Activated T-cell treated with anti-CD3 and anti-CD28 coated beads for 4 hours (primary cell): ENCODE measurements around the gene PHACTR1.

ENCODE experiments used
- DNase-seq: peaks from one replicate; pipeline ENCODE4 v3.0.0-alpha.2; 2020

The PHACTR1 gene

DNA sequence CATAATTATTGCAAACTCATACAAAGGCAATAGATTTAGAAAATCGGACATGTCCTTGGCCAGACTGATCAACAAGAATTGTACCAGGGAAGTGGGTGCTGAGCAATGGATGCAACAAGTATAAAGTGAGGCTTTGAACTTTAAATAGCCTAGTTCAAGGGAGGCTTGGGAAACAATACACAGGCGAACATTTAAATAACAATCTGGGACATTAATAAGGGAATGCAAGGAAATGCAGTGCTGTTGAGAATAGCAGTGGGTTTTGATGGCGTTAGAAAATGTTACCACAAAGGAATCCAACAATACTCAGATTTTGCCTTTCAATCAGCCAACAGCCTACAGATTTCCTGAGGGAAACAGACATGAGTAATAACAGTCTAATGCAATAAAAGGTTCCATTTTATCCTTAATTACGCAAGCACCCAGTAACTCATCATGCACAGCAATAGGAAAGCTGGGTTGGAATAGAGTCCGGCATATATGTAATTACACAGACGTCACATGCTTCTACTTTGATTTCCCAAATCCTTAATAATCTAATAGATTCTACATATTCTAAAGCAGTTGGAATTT lies 134.6 kb downstream of the PHACTR1 start:
- DNase-seq = no peak

GRCh38 chr6:12861603-12862002 lies 145.0 kb downstream of the PHACTR1 start:
- no peak for DNase-seq

DNA sequence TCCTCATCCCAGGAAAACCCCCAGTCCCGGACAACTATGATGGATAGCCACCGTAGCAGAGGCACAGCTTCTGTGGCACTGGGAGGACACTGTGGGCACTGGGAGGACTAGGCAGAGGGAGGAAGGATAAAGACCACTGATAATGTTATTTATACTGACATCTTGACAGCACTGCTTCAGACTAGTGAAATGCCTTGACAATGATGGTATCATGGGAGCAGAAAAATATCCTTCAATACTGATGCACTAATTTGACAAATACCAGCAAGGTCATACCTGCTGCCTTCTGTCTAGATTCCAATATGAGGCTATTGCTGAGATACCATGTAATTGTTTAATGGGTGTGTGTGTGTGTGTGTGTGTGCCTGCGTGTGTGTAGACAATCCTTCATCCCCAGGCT lies 148.6 kb downstream of the PHACTR1 start:
- DNase-seq = no peak

DNA sequence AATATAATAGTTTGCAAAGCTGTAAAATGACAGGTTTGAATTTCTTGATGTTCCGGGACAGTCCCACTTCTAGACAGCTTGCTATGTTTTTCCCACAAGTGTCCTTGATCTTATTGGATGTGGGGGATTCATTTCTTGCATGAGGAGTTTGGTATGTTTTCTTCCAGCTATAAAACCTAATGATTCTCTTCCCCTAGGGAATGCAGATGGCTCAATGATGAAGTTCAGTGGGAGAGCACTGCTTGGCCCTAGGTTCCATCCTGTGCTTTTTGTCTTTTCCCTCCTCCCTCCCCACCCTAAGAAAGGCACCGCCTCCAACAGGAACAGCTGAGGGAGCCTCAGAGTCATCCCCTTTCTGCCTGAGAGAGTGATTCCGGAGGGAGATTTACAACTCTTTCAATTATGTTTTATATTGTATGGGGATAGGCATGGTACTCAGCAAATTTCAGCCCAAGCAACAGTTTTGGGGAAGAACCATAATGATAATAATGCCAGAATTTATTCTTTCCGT lies 149.2 kb downstream of the PHACTR1 start:
- DNase-seq = no peak

GRCh38 chr6:12866422-12867029 lies 150.0 kb downstream of the PHACTR1 start:
- no peak for DNase-seq

DNA sequence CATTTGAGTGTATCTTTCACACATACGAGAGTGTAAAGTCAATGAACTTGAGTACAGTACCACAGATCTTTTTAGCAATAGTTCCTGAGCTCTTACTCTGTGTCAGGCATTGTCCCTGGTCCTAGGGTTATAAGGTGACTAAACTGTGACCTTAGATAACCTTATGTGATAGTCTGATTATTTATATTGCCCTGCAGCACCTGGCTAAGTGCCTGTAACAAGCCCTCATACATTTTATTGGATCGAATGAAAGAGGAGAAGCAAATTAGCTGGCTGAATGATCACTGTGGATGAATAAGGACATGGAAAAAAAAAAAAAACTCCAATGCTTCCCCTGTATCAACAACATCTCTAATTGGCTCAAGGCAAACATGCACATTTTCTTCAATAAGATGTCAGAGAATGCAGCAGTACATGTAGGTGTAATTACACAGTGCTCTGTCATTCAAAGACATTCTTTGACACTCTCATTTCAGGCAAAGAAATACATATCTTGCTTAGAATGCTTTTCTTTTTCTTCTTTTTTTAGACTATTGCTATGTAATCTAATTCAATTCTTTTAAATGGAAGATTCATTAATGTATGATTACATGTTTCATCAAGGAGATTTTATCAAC lies 153.4 kb downstream of the PHACTR1 start:
- no peak for DNase-seq

DNA sequence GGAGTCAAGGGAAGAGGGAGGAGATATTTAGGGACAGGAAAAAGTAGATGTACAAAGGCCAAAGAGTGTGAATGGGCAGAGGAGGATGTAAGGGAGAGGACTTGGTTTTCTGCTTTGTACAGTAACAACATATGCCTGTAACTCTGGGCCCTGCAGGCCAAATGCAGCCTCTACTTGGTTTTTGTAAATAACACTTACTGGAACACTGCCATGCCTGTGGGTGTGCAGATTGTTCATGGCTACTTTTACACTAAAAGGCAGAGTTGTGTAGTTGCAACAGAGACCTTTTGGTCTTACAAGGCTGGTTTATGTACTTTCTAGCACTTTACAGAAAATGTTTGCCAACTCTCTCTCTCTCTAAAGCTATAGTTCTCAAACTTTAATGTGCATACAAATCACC lies 157.1 kb downstream of the PHACTR1 start:
- no peak for DNase-seq

GRCh38 chr6:12875051-12875450 lies 158.5 kb downstream of the PHACTR1 start:
- DNase-seq = no peak

GRCh38 chr6:12878741-12879140 lies 162.2 kb downstream of the PHACTR1 start:
- no peak for DNase-seq

GRCh38 chr6:12882761-12883290 lies 166.3 kb downstream of the PHACTR1 start:
- no peak for DNase-seq

- no peak for DNase-seq
Measured at GRCh38 chr6:12884983-12885382, 168.4 kb downstream of the PHACTR1 start.

DNA sequence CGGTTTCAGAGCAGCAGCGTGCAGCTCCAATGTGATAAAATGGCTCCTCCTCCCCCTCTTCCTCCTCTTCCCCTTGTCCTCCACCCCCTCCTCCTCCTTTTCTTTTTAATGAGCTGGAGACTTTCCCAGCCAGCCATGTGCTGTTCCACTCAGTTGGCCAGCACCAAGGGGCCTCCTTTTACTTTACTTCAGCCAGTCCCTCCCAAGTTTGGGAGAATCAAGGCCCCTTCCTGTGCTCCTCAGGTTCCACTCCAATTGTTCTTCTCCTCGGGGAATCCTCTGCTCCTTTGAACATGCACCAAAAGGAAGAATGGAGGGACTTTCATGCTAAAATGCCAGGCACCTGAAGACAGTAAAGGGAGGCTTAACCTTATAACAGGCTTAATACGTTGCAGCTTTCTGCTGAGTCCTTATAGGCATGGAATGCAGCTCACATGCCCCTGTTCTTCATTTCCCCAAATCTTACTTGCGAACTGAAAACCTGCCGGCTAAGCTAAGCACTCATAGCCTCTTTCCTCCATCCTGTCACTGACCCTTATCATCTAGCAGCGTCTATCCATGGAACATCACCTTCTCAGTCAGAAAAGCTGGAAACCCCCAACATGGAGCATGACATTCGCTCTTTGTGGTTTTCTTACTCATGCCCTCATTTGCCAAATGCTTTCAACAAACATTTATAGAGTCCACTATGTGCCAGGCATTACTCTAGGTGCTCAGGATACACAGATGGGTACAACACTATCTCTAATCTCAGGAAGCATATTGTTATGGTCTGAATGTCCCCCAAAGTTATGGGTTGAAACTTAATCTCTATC lies 170.6 kb downstream of the PHACTR1 start:
- no peak for DNase-seq

DNA sequence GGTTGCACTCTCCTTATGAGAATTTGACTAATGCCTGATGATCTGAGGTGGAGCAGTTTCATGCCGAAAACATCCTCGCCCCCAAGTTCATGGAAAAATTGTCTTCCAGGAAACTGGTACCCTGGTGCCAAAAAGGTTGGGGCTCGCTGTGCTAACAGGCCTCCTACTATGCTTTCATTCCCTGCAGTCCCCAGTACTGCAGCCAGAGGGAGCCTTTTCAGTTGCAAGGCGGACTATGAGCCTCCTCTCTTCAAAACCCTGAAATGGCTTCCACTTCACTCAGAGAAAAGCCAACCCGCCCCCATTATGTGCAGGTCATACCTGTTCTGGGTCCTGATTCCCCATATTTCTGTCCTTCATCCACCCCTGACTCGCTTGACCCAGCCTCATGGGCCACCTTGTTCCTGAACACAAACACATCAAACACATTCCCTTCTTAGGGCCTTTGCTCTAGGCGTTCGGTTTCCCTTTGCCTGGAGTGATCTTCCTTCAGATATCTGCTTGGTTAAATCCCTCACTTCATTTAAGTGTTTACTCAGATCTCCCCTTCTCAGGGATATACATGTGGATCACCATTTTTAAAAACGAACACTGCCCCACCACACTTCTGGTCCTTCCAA lies 173.7 kb downstream of the PHACTR1 start:
- DNase-seq = no peak

- DNase-seq = no peak
Measured at GRCh38 chr6:12891595-12891994, 175.0 kb downstream of the PHACTR1 start.

- no peak for DNase-seq
Measured at GRCh38 chr6:12892151-12892550, 175.6 kb downstream of the PHACTR1 start.

- no peak for DNase-seq
Measured at GRCh38 chr6:12893036-12893435, 176.5 kb downstream of the PHACTR1 start.

GRCh38 chr6:12895721-12896120 lies 179.2 kb downstream of the PHACTR1 start:
- no peak for DNase-seq

GRCh38 chr6:12896208-12896733 lies 179.7 kb downstream of the PHACTR1 start:
- no peak for DNase-seq

DNA sequence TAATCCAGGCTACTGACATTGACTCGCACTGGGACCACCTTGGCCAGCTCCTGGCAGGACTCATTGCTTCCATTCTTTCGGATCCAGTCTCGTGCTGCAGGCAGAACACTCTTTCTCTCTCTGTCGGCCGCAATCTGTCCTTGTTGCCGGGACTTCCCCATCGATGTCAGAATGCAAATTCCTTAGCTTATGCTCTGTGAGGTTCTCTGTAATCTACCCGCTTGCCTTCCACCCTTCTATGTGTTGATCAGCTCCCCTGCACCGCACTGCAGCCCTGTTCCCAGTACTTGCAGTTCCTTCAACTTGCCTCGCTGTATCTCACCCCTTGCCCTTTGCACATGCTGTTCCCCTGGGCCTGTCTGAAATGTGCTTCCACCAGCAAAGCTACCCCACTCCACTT lies 182.0 kb downstream of the PHACTR1 start:
- DNase-seq = no peak

DNA sequence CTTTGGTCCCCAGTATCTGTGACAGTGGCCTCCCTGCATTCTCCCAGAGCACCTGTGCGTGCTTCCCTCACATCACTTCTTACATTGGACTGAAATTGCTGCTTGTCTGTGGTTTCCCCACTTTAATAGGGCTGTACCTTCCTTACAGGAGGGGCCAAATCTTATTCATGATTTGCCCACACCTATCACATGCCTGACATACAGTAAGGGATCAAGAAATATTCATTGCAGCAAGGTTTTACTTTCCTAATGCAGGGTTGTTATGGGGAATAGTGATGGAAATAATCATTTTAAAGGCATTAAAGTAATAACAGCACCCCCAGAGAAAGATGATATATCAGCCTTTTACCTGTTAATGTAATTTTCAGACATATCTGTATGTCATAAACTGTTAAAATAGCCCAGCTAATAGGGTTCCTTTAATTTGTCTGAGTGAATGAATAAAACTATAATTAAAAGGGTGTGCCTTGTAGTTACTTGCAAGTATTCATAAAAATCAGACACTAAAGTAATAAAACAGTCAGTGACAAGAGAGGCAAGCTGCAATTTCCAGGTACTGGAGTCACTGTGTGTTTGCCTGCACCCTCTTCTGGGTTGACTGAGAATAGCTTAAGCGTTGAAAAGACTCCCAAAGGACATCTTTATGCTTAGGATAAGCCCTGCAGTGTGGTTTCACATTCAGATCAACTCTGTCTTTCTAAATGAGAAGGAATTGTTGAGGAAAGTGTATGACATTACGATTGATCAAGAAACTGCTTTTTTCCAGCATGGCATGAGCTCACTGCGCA lies 182.7 kb downstream of the PHACTR1 start:
- DNase-seq = no peak

- DNase-seq = no peak
Measured at GRCh38 chr6:12903246-12903645, 186.7 kb downstream of the PHACTR1 start.

GRCh38 chr6:12909833-12910232 lies 193.3 kb downstream of the PHACTR1 start:
- DNase-seq = no peak
